Activated naive CD8-positive, alpha-beta T cell treated with anti-CD3 and anti-CD28 coated beads, Interleukin-2, amount 50 U/mL, for 16 hours (primary cell): ENCODE measurements around the gene AKAP4.
A peak's percentile ranks its signal among the peaks of the same experiment; 100 is the strongest.

ENCODE experiments used
- DNase-seq: peaks from one replicate; pipeline ENCODE4 v3.0.0-alpha.2; 2020; ENCODE audit warnings: low read depth, low spot score

Gene AKAP4, protein sequence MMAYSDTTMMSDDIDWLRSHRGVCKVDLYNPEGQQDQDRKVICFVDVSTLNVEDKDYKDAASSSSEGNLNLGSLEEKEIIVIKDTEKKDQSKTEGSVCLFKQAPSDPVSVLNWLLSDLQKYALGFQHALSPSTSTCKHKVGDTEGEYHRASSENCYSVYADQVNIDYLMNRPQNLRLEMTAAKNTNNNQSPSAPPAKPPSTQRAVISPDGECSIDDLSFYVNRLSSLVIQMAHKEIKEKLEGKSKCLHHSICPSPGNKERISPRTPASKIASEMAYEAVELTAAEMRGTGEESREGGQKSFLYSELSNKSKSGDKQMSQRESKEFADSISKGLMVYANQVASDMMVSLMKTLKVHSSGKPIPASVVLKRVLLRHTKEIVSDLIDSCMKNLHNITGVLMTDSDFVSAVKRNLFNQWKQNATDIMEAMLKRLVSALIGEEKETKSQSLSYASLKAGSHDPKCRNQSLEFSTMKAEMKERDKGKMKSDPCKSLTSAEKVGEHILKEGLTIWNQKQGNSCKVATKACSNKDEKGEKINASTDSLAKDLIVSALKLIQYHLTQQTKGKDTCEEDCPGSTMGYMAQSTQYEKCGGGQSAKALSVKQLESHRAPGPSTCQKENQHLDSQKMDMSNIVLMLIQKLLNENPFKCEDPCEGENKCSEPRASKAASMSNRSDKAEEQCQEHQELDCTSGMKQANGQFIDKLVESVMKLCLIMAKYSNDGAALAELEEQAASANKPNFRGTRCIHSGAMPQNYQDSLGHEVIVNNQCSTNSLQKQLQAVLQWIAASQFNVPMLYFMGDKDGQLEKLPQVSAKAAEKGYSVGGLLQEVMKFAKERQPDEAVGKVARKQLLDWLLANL

DNA sequence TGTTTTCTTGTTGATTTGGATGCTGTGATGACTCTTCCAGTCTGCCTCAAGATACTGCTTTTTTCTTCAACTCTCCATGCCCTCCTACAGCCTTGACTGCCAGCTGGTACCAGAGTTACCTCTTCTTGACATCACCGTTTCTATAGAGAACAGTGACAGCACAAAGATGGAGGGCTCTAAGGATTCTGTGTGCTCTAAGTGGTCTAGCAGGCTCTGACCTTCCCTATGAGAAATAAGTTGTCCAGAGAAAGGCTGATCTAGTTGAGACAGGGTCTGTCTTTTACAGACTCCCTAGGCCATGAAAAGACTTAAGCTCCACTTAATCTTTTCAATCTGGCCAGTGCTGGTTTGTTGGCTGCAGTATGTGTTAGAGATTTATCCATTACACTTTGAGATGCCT lies at the start of gene AKAP4:
Gene AKAP4, minus strand, starts transcription at position 101 of the 400 bp plus-strand sequence. CDS start 118 bp downstream, outside the sequence.
- no peak for DNase-seq

DNA sequence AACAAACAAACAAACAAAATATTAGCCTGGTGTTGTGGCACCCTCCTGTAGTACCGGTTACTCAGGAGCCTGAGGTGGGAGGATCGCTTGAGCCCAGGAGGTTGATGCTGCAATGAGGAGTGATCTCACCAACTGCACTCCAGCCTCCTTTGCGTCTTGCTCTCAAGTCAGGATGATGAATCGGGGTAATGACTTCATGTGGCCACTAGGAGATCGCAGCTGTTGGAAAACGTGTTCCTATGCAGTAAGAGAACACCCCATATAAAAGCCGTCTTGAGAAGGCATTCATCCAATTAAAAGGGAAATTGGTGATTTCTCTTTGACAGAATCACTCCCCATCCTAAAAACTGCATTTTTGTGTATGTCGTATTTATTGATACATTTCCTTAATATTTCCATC lies 10.7 kb upstream of the AKAP4 start:
- DNase-seq, result no peak

DNA sequence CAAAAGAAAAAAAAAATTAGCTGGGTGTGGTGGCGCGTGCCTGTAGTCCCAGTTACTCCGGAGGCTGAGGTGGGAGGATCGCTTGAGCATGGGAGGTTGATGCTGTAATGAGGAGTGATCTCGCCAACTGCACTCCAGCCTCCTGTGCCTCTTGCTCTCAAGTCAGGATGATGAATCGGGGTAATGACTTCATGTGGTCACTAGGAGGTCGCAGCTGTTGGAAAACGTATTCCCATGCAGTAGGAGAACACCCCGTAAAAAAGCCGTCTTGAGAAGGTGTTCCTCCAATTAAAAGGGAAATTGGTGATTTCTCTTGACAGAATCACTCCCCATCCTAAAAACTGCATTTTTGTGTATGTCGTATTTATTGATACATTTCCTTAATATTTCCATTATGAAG lies 5.9 kb upstream of the AKAP4 start:
- no peak for DNase-seq

DNA sequence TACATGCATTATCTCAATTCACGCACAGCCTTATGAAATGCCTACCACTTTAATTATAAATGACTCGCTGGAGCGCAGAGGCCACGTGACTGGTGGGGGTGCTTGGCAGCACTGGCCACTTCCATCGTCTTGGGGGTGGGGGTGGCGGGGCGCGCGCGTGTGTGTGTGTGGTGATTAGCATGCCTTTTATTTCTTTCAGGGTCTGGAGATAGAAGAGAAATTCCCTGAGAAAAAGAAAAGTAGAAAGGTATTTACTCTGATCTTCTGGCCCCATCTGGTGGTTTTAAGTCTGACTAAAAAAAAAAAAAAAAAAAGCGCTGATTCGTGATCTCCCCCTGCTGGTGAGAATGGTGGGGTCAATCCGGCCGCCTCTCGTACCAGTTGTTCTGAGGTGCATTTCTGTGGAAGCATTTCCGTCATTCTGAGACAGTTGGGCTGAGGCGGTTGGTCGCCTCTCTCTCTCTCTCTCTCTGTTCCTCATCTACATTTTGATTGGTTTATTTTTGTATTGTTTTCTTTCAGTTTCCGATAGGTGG lies 3.6 kb upstream of the AKAP4 start, which contains the start of gene CCNB3:
Gene CCNB3, plus strand, starts transcription at position 402 of the 536 bp plus-strand sequence. CDS start 80,399 bp downstream, outside the sequence.
- DNase-seq, result peak; percentile 32

DNA sequence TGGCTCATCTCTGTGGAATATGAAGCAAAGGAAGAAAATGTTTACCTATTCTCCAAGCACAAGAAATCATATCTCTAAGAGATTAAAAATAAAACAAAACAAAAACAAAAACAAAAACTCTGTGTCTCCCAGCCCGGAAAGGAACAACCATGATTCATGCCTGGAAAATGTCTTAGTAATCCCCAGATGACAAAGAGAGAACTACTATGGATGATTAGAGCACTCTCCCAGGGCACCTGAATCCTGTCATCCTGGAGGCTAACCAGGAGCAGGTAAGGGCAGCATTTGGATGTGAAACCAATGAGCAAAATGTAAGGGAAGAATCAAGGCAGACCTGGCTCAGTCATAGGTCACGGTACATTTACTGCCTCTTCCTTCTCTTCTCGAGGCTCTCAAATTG lies 1.7 kb upstream of the AKAP4 start:
- no peak for DNase-seq

DNA sequence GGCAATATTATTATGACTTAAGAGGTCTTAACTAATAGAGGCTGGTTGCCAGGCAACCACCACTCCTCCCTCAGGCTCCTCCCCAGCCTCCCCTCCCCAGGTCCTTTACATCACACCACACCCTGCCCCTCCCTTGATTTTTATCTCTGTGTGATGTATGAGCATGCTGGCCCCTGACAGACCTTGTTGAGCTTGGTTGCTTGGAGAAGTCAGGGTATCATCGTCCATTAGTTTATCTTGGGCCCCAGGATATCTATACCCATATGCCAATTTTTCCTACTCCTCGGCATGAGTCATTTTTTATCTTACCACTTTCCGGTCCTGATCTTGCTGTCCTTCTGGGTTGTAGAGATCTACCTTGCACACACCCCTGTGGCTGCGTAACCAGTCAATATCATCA lies 2.5 kb downstream of the AKAP4 start:
- DNase-seq, result no peak

DNA sequence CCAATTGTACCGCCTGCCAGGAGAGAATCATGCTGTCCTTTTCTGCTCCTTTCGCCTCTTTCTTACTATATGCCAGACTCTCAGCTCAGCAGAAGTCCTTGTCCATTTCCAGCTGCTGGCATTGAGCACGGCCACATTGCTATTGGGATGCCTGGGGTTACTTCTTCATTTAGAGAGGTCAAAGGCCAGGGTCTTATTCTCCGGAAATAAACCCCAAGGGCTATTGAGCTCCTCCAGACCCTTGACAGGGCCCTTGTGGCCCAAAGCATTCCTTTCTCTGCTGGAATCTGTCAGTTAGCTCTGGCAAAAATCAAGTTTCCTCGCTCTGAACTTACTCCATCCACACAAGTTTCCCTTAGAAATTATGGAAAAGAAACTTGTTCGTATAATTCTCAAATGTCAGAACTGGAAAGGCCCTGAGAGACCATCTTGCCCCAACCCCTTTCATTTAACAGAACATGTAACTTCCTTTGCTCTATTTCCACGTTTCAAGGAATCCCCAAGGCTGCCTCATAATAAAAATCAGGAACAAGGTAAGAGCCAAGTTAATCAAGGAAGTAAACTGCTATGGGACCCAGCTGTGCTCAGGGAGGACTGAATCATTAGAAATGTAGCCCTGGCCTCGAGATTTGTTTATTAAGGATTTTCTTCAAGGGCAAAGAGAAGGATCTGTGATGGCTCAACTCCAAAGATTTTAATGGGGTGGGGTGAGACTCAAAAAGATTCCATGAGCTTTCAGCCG lies 11.8 kb downstream of the AKAP4 start:
- no peak for DNase-seq

DNA sequence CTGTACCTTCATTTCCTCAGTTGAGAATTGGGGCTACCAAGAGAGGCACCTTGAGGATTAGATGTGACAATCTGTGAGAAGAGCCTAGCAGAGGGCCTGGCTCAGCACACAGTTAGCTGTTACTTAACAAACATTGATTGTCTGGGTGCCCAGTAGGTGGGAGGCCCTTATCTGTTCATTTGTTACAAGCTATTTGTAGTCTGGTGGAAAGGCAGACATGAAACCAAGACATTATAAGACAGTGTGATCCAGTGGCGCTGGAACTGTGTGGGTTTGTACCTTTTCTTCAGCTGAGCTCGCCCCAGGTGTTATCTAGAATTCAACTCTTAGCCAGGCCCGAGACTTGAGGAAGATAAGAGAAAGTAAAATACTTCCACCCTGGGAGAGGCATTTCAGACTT lies 16.9 kb downstream of the AKAP4 start:
- DNase-seq, result no peak

DNA sequence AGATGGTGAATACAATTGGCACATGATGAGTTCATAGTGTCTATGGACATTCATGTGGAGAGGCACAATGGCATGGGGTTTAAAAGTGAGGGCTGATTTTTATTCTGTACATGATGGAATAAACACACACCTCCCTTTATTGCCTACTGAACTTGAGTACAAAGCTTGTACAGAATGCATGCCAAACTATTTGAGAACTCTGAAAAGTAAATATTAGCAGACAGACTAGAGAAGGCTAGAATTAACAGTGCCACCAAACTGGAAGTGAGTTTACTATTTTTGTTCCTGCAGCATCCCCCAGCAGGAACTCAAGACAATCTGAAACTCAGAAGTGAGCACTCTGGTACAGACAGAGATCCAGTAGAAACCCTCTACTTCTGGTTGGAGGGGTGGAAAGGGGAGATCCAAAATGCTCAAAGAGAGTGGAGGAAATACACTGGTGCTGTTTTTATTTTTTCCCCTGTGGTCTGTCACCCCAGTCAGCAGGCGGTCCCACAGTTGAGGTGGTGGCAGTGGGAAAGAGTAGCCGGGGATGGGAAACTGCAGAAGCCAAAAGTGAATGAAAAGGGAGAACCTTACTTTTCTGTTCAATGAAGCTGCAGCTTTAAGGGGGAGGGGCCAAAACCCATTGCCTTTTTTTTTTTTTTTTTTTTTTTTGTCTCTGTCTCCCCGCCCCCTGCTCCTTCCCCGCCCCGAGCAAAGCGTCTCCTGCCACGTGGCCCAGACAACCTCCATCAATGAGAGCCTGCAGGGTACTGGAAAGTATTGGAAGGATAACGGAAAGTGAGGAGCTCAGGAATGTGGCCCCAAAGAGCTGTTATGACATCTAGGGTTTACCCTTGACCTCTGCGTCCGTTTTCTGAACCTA lies 20.5 kb downstream of the AKAP4 start:
- no peak for DNase-seq

DNA sequence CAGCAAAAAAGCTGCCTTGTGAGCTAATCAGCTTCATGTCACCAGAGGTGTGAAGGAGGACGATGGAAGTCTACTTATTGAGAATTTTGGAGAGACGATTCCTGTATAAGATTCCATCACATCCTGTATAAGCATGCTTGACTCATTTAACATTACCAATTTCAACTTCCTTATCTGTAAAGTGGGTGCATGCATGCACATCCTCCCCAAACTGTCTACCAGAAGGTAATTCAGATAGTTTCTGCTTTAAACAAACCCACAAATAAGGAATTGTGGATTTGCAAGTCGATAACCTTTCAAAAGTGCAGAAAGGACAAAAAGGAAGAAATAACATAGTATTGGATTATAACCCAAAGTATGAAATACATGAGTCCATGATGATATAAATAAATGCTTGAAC lies 31.1 kb downstream of the AKAP4 start:
- no peak for DNase-seq

DNA sequence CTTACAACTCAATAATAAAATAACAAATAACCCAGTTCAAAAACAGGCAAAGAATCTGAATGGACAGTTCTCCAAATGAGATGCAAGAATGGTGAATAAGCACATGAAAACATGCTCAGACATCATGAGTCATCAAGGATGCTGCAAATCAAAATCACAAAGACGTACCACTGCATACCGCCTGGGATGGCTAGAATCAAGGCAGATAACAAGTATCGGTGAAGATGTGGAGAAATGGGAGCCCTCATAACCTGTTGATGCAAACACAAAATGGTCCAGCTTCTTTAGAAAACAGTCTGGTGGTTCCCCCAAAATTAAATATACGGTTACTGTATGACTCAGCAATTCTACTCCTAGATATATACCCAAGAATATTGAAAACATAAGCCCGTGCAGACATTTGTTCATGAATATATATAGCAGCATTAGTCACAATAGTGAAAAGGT lies 32.5 kb downstream of the AKAP4 start:
- DNase-seq, result no peak

DNA sequence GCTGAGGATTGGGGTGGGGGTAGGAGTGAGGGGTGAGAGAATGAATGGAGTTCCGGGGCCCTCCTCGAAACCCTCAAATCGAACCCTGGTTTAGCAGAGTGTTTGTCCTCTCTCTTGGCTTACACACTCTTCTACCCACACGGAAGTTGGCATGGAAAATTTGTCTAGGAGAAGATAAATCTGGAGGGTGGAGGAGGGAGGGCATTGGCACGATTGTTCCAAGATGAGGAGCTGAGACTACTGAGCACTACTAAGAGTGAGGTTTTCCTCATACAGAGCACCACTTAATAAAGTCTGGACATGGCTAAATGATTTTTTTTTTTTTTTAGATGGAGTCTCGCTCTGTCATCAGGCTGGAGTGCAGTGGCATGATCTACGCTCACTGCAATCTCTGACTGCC lies 33.4 kb downstream of the AKAP4 start:
- no peak for DNase-seq

DNA sequence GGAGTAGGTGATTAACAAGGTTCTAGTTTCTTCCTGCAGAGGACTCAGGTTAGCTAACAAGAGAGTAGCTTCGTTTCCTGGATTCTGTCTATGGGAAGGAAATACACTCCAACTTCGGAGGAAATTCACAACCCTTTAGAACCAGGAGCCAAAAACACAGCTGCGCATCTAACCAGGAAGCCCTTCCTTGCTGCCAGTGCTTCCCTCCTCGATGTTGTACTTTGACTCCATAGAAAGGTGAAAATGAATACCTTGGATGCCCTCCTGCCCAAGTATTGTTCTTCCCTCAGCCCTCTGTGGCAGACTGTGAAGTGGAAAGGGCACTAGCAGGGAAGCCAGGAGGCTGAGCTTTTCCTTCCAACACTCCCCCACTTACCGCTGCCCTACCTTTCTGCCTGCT lies 35.1 kb downstream of the AKAP4 start:
- no peak for DNase-seq

DNA sequence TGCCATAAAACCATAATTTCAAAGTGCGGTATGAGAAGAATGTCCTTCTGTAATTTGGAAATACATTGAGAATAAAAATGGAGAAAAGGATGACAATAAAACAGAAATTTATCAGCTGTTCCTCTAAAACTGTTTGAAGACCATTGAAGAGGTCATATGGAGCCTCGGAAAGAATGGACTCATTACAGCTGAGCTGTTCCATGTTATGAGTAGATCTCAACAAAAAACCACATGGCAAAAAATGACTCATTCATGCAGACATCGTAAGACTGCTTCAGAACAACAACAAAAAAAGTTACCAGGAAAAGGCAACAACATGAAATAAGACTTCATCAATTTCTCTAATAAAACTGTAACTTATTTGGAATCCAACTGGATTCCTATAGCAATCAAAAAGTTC lies 39.7 kb downstream of the AKAP4 start:
- no peak for DNase-seq

DNA sequence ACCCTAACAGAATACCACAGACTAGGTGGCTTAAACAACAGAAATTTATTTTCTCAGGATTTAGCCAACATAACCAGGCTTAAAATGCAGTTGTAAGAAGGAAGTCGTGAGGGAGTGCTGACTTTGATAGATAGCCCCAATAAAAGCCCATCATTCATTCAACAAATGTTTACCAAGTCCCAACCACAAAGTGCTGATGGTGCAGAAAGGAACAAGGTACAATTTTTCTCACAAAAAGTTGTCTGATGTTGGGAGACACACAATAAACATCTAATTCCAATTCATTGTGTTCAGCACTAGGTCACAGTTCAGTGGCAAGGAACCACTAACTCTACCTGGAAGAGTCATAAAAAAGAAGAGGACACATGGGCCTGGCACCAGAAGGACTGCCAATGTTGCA lies 42.2 kb downstream of the AKAP4 start:
- DNase-seq, result no peak

DNA sequence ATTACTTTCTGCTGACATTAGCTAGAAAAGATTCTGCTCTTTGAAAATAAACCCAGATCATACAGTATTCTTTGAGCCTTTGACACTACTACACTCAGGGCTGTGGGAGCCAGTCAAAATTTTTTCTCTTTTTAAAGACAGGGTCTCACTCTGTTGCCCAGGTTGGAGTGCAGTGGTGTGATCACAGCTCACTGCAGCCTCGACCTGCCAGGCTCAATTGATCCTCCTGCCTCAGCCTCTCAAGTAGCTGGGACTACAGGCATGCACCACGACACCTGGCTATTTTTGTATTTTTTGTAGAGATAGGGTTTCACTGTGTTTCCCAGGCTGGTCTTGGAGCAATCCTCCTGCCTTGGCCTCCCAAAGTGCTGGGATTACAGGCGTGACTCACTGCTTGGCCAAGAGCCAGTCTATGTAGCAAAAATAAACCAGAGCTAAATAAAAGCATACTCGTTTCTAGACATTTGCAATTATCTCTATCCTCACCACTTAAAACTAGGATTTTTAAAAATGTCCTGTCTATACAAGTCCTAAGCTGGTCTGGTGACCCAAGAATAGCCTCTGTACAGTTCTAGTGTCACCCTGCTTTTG lies 43.2 kb downstream of the AKAP4 start:
- no peak for DNase-seq

DNA sequence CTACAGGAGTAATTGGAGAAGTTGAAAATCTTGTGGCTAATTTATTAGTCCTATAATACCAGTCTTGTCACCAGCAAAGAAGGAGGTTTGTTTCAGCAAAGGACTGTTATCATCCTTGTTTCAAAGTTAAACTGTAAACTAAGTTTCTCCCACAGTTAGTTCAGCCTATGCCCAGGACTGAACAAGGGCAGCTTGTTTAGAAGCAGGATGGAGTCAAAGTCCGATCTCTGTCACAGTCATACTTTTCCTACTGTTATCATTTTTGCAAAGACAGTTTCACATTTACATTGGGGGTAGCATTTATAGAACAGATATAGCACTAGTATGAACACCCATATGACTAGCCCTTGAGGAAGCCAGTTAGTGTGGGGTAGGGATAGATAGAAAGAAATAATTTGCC lies 46.4 kb downstream of the AKAP4 start:
- DNase-seq, result no peak

DNA sequence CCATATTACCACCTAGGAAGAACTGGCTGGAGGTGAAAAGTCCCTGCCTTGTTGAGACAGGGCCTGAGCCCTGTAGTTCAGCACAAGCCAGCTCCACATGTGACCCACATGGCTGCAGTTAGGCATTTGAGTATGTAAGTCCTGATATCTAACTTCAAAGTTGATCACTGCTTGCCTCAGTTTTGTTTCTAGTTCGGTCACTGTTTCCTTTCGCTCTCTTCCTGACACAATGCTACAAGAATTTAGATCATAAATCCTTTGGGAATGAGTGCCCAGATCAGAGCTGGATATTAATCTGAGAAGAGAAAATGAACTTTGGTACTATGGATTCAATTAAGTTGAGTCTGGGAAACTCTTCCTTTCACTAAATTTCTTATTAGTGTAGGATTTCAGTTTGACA lies 48.4 kb downstream of the AKAP4 start:
- DNase-seq, result no peak

DNA sequence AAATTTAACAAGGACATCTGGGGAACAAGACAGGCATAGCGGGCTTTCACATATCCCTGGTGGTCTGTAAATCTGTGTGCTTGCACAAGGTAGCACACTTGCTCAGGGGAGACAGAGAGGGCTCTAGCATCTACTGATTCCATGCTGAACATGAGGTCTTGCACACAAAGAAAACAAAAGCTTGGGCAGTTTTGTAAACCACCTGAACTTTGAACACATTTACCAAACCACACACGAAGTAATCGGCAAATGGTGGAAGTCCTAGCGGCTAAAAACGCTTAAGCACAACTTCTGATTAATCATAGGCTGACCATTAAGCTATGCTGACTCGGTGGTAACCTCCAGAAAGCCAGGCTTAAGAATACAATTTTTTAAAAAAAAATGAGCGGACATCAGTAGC lies 52.8 kb downstream of the AKAP4 start:
- no peak for DNase-seq
